Mammary epithelial cell (primary cell): ENCODE measurements around the gene RAB5A.

Experiments
- CTCF ChIP-seq, 2 donors: IDR thresholded peaks in 1 of 2; conservative IDR thresholded peaks in 1 of 2; 2 replicates each; pipeline ENCODE4 v1.5.1; 2011 to 2012; ENCODE audit warnings: inconsistent platforms in 2 of 2, low read length in 2 of 2, mild to moderate bottlenecking in 2 of 2, control low read depth in 1 of 2, low read depth in 1 of 2; ENCODE audit not compliant: insufficient read depth in 1 of 2; ENCODE audit errors: extremely low read depth in 1 of 2
- EZH2 ChIP-seq: IDR thresholded peaks from 2 replicates; pipeline ENCODE4 v1.6.1; 2012; ENCODE audit warnings: low read length, inconsistent platforms, borderline replicate concordance

- TF ChIP-seq CTCF (conservative IDR thresholded peaks at IDR 0.05 in 1 of 2, IDR thresholded peaks at IDR 0.05 in 1 of 2; ENCODE audit: extremely low read depth in 1 of 2, insufficient read depth in 1 of 2, low read depth in 1 of 2, low read length in 2 of 2) (no peak), EZH2 (no peak)
These were observed 55.0 kb downstream of the RAB5A start for GRCh38 chr3:20001932-20002331.
